A673 (cell line): ENCODE results near the gene IL20RA.

ENCODE experiments used
- EZH2 ChIP-seq: fragments of 200-600 bp; sonication (generic); IDR thresholded peaks from 2 replicates; pipeline ENCODE4 v1.6.1; 2017; ENCODE audit warnings: borderline replicate concordance, low read depth, mild to moderate bottlenecking, mixed read lengths, antibody characterized with exemption, low read length; ENCODE audit not compliant: poor library complexity, severe bottlenecking
- TF ChIP-seq, protein P1 (sequence below): fragments of 300-800, 200-600 bp; sonication (generic); conservative IDR thresholded peaks from 2 replicates; pipeline ENCODE4 v1.5.1; 2017; ENCODE audit warnings: low read depth, mild to moderate bottlenecking, antibody characterized with exemption, low read length, moderate library complexity, mixed read lengths

GRCh38 chr6:137087902-137088301 lies 43.1 kb upstream of the IL20RA start:
- TF ChIP-seq, protein P1, sequence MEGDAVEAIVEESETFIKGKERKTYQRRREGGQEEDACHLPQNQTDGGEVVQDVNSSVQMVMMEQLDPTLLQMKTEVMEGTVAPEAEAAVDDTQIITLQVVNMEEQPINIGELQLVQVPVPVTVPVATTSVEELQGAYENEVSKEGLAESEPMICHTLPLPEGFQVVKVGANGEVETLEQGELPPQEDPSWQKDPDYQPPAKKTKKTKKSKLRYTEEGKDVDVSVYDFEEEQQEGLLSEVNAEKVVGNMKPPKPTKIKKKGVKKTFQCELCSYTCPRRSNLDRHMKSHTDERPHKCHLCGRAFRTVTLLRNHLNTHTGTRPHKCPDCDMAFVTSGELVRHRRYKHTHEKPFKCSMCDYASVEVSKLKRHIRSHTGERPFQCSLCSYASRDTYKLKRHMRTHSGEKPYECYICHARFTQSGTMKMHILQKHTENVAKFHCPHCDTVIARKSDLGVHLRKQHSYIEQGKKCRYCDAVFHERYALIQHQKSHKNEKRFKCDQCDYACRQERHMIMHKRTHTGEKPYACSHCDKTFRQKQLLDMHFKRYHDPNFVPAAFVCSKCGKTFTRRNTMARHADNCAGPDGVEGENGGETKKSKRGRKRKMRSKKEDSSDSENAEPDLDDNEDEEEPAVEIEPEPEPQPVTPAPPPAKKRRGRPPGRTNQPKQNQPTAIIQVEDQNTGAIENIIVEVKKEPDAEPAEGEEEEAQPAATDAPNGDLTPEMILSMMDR = no peak
- no peak for TF ChIP-seq EZH2
